ENCODE data around the gene ARID1A. TPM values are rescaled to one million over a fixed set of nuclear protein-coding genes. Genes with fewer than 3 reads are reported as not detected.

ARID1A gene
- total and polyA plus RNA-seq, 2 experiments from 2014 or later, result 50.0 to 104 TPM

GRCh38 chr1:26752519-26752918 is 56.7 kb downstream of the ARID1A start:
- peaks cover 7% of the 10 kb centered on the region; the same call in 1 of the 2 replicates for H3F3A ChIP-seq (replicated peaks; ENCODE audit: low read depth)
- no peak overlapping the region for H3K4me3 Mint-ChIP-seq
- no peaks in the 10 kb centered on the region for H3K4me1 ChIP-seq (ENCODE audit: insufficient read depth)
- peaks cover 95% of the 10 kb centered on the region for H3K79me2 ChIP-seq (replicated peaks; ENCODE audit: insufficient read depth)
- H3K4me3 ChIP-seq, result no peak overlapping the region
- DNase-seq (ENCODE audit: low spot score), result no peak
- peaks cover 61% of the 10 kb centered on the region for H4K20me1 ChIP-seq (replicated peaks; ENCODE audit: insufficient read depth)
- H3K36me3 ChIP-seq (ENCODE audit: insufficient read depth), result peaks cover 16% of the 10 kb centered on the region; the same call in 1 of the 2 replicates
- H3K27ac ChIP-seq (ENCODE audit: low read depth), result no peak overlapping the region
- peaks cover 7% of the 10 kb centered on the region; the same call in 1 of the 3 replicates for H3K4me1 Mint-ChIP-seq
- H3K27ac Mint-ChIP-seq, result no peak overlapping the region
- H3K9me3 Mint-ChIP-seq, result no peaks in the 10 kb centered on the region; the same call in 2 of the 3 replicates
- no peak for ATAC-seq
- H3K27me3 Mint-ChIP-seq (ENCODE audit: insufficient read depth, low read depth, poor library complexity), result peaks cover 3% of the 10 kb centered on the region
- no peak overlapping the region for H3K4me2 ChIP-seq
- H2AFZ ChIP-seq, result no peak overlapping the region
- H3K9me2 ChIP-seq (ENCODE audit: insufficient read depth), result no peaks in the 10 kb centered on the region
- H3K36me3 Mint-ChIP-seq (ENCODE audit: low read depth), result peaks cover 67% of the 10 kb centered on the region
- TF ChIP-seq JUNB (IDR thresholded peaks at IDR 0.05; ENCODE audit: unreplicated experiment) (no peak), EZH2 (IDR thresholded peaks at IDR 0.05; ENCODE audit: low read depth, unreplicated experiment) (no peak)
- H3K27me3 ChIP-seq (ENCODE audit: insufficient read depth), result no peaks in the 10 kb centered on the region

GRCh38 chr1:26754086-26754874 is 58.5 kb downstream of the ARID1A start:
- Histone ChIP-seq H3K4me1 (ENCODE audit: insufficient read depth) (no peaks in the 10 kb centered on the region), H3K9me2 (ENCODE audit: insufficient read depth) (no peaks in the 10 kb centered on the region), H2AFZ (no peak overlapping the region), H3K4me2 (no peak overlapping the region), H3K79me2 (replicated peaks; ENCODE audit: insufficient read depth) (peaks cover 94% of the 10 kb centered on the region), H3K27me3 (ENCODE audit: insufficient read depth) (no peaks in the 10 kb centered on the region), H3K36me3 (ENCODE audit: insufficient read depth) (peaks cover 19% of the 10 kb centered on the region; the same call in 1 of the 2 replicates), H3K27ac (ENCODE audit: low read depth) (no peak overlapping the region), H3F3A (replicated peaks; ENCODE audit: low read depth) (peaks cover 2% of the 10 kb centered on the region; the same call in 1 of the 2 replicates), H3K4me3 (no peak overlapping the region), H4K20me1 (replicated peaks; ENCODE audit: insufficient read depth) (peaks cover 51% of the 10 kb centered on the region)
- TF ChIP-seq STAT1 (IDR thresholded peaks at IDR 0.05; ENCODE audit: unreplicated experiment) (no peak), JUNB (IDR thresholded peaks at IDR 0.05; ENCODE audit: unreplicated experiment) (no peak), NANOG (IDR thresholded peaks at IDR 0.05; ENCODE audit: borderline replicate concordance) (no peak)
- ATAC-seq, result no peak
- Mint-ChIP-seq H3K9me3 (no peaks in the 10 kb centered on the region; the same call in 2 of the 3 replicates), H3K4me3 (no peak overlapping the region), H3K27me3 (ENCODE audit: insufficient read depth, low read depth, poor library complexity) (no peaks in the 10 kb centered on the region), H3K36me3 (ENCODE audit: low read depth) (peaks cover 61% of the 10 kb centered on the region), H3K27ac (no peak overlapping the region), H3K4me1 (peaks cover under 1% of the 10 kb centered on the region; the same call in 1 of the 3 replicates)
- no peak for DNase-seq (ENCODE audit: low spot score)

GRCh38 chr1:26758358-26758757 is 62.5 kb downstream of the ARID1A start:
- no peak for DNase-seq (ENCODE audit: low spot score)
- H3K27me3 ChIP-seq (ENCODE audit: insufficient read depth), result no peaks in the 10 kb centered on the region
- no peak overlapping the region for H3K4me2 ChIP-seq
- H3K4me1 ChIP-seq (ENCODE audit: insufficient read depth), result no peaks in the 10 kb centered on the region
- H4K20me1 ChIP-seq (replicated peaks; ENCODE audit: insufficient read depth), result peaks cover 32% of the 10 kb centered on the region
- no peak overlapping the region for H3K27ac ChIP-seq (ENCODE audit: low read depth)
- H3F3A ChIP-seq (replicated peaks; ENCODE audit: low read depth), result peaks cover 2% of the 10 kb centered on the region; the same call in 1 of the 2 replicates
- no peaks in the 10 kb centered on the region for H3K9me2 ChIP-seq (ENCODE audit: insufficient read depth)
- H2AFZ ChIP-seq, result no peak overlapping the region
- Mint-ChIP-seq H3K36me3 (ENCODE audit: low read depth) (peaks cover 61% of the 10 kb centered on the region), H3K27me3 (ENCODE audit: insufficient read depth, low read depth, poor library complexity) (peaks cover 3% of the 10 kb centered on the region), H3K27ac (no peak overlapping the region), H3K4me3 (no peak overlapping the region), H3K9me3 (no peaks in the 10 kb centered on the region; the same call in 1 of the 3 replicates), H3K4me1 (no peaks in the 10 kb centered on the region)
- no peak for ATAC-seq
- H3K79me2 ChIP-seq (replicated peaks; ENCODE audit: insufficient read depth), result peaks cover 64% of the 10 kb centered on the region
- no peak overlapping the region for H3K4me3 ChIP-seq
- peaks cover 43% of the 10 kb centered on the region for H3K36me3 ChIP-seq (ENCODE audit: insufficient read depth)
- TF ChIP-seq JUNB (IDR thresholded peaks at IDR 0.05; ENCODE audit: unreplicated experiment), result no peak
- TF ChIP-seq EZH2 (IDR thresholded peaks at IDR 0.05; ENCODE audit: low read depth, unreplicated experiment), result no peak
- TF ChIP-seq REST (IDR thresholded peaks at IDR 0.05; ENCODE audit: unreplicated experiment), result no peak
- no peak for TF ChIP-seq ETS1 (IDR thresholded peaks at IDR 0.05)
- no peak for TF ChIP-seq CREB1 (CRISPR knock-in tag; IDR thresholded peaks at IDR 0.05; ENCODE audit: low read depth)
- no peak for TF ChIP-seq NANOG (IDR thresholded peaks at IDR 0.05; ENCODE audit: borderline replicate concordance)
- TF ChIP-seq CTCF (conservative IDR thresholded peaks at IDR 0.05; ENCODE audit: low read depth in 2 of 2), result no peak
- no peak for TF ChIP-seq POLR2AphosphoS5 (IDR thresholded peaks at IDR 0.05; ENCODE audit: low read depth)
- TF ChIP-seq EZH2phosphoT487 (IDR thresholded peaks at IDR 0.05; ENCODE audit: unreplicated experiment), result no peak
- no peak for TF ChIP-seq STAT1 (IDR thresholded peaks at IDR 0.05; ENCODE audit: unreplicated experiment)

All from GM23338 (cell line).